ENCODE data around the gene SIX3.

The SIX3 gene

GRCh38 chr2:44906972-44907371 is 34.5 kb upstream of the SIX3 start:
- no peak overlapping the region for H3K4me3 ChIP-seq (ENCODE audit: low read depth, low read length)
- in situ Hi-C loops (cut with HindIII; ENCODE audit: low sequenced_read_pairs): no loop called here
- TF ChIP-seq CTCF (IDR thresholded peaks at IDR 0.05; ENCODE audit: low read depth, low read length, missing control alignments): no peak
- no peak for DNase-seq (ENCODE audit: low read depth)

- H3K4me3 ChIP-seq (ENCODE audit: low read depth, low read length): no peak overlapping the region
- DNase-seq (ENCODE audit: low read depth): no peak
- in situ Hi-C loops (cut with HindIII; ENCODE audit: low sequenced_read_pairs): loop anchor here (5.0 kb wide), 1 partner anchor 88 kb away; no protein-coding TSS in a partner anchor
These were observed 31.7 kb upstream of the SIX3 start for GRCh38 chr2:44909831-44910230.

GRCh38 chr2:44912660-44913059 is 28.8 kb upstream of the SIX3 start:
- in situ Hi-C loops (cut with HindIII; ENCODE audit: low sequenced_read_pairs): loop anchor here (5.0 kb wide), 1 partner anchor 90 kb away; no protein-coding TSS in a partner anchor
- DNase-seq (ENCODE audit: low read depth): no peak
- H3K4me3 ChIP-seq (ENCODE audit: low read depth, low read length): no peak overlapping the region
- no peak for TF ChIP-seq CTCF (IDR thresholded peaks at IDR 0.05; ENCODE audit: low read depth, low read length, missing control alignments)

More at GRCh38 chr2:44909831-44910230, 31.7 kb upstream of the SIX3 start:
- TF ChIP-seq CTCF (IDR thresholded peaks at IDR 0.05; ENCODE audit: low read depth, low read length, missing control alignments): no peak

GRCh38 chr2:44916291-44916690 is 25.2 kb upstream of the SIX3 start:
- TF ChIP-seq CTCF (IDR thresholded peaks at IDR 0.05; ENCODE audit: low read depth, low read length, missing control alignments): no peak
- in situ Hi-C loops (cut with HindIII; ENCODE audit: low sequenced_read_pairs): no loop called here

GRCh38 chr2:44918095-44918775 is 23.3 kb upstream of the SIX3 start:
- no peak for TF ChIP-seq CTCF (IDR thresholded peaks at IDR 0.05; ENCODE audit: low read depth, low read length, missing control alignments)
- no peak overlapping the region for H3K4me3 ChIP-seq (ENCODE audit: low read depth, low read length)
- DNase-seq (ENCODE audit: low read depth): peak; percentile 3
- in situ Hi-C loops (cut with HindIII; ENCODE audit: low sequenced_read_pairs): no loop called here

More at GRCh38 chr2:44916291-44916690, 25.2 kb upstream of the SIX3 start:
- no peak for DNase-seq (ENCODE audit: low read depth)
- H3K4me3 ChIP-seq (ENCODE audit: low read depth, low read length): no peak overlapping the region

GRCh38 chr2:44920751-44921150 is 20.8 kb upstream of the SIX3 start:
- no peak overlapping the region for H3K4me3 ChIP-seq (ENCODE audit: low read depth, low read length)
- no peak for TF ChIP-seq CTCF (IDR thresholded peaks at IDR 0.05; ENCODE audit: low read depth, low read length, missing control alignments)
- no peak for DNase-seq (ENCODE audit: low read depth)
- in situ Hi-C loops (cut with HindIII; ENCODE audit: low sequenced_read_pairs): no loop called here
